ENCODE data around the gene KCNQ5. TPM values are rescaled to one million over a fixed set of nuclear protein-coding genes. Genes with fewer than 3 reads are reported as not detected.

The KCNQ5 gene
- total and polyA plus RNA-seq, 10 of the 15 experiments (the other 5 are each of a cell fraction or from before 2014, with no cell fraction given): 0.60 to 16.2 (median 3.2) TPM

DNA sequence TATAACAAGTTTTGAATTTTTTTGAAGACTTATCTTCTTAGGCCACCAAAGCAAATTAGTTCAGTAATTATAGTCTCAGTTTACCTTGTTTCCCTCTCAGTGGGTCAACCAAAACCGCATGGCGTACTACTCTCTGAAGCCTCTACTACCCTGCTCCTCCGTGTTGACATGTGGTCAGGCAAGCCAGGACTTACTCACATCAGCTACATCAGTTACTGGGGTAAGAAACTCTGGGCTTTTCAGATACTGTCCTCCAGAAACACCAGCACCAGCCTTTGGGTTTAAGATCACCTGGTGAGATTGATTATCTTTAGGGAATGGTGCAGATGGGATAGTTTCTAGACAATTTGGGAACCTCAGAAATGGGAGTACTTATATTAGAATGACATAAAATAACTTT is 55.1 kb downstream of the KCNQ5 start:
- no peak for DNase-seq (ENCODE audit: low read depth, low spot score)
- H4K20me1 ChIP-seq (ENCODE audit: control insufficient read depth, insufficient read depth): no peaks in the 10 kb centered on the region
- TF ChIP-seq MTA3 (IDR thresholded peaks at IDR 0.05; ENCODE audit: borderline replicate concordance, low read length) (no peak), TARDBP (IDR thresholded peaks at IDR 0.05; ENCODE audit: borderline replicate concordance) (no peak), EZH2 (IDR thresholded peaks at IDR 0.05; ENCODE audit: borderline replicate concordance, control insufficient read depth, low read depth, low read length) (no peak), GABPA (IDR thresholded peaks at IDR 0.05; ENCODE audit: low read depth) (no peak), ZSCAN29 (IDR thresholded peaks at IDR 0.05) (no peak), ESRRA (IDR thresholded peaks at IDR 0.05; ENCODE audit: low read length) (no peak), JUNB (IDR thresholded peaks at IDR 0.05) (no peak), KDM1A (IDR thresholded peaks at IDR 0.05; ENCODE audit: borderline replicate concordance) (no peak), TCF12 (IDR thresholded peaks at IDR 0.05; ENCODE audit: low read depth, low read length) (no peak)
- TF ChIP-seq, protein P1, sequence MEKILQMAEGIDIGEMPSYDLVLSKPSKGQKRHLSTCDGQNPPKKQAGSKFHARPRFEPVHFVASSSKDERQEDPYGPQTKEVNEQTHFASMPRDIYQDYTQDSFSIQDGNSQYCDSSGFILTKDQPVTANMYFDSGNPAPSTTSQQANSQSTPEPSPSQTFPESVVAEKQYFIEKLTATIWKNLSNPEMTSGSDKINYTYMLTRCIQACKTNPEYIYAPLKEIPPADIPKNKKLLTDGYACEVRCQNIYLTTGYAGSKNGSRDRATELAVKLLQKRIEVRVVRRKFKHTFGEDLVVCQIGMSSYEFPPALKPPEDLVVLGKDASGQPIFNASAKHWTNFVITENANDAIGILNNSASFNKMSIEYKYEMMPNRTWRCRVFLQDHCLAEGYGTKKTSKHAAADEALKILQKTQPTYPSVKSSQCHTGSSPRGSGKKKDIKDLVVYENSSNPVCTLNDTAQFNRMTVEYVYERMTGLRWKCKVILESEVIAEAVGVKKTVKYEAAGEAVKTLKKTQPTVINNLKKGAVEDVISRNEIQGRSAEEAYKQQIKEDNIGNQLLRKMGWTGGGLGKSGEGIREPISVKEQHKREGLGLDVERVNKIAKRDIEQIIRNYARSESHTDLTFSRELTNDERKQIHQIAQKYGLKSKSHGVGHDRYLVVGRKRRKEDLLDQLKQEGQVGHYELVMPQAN (conservative IDR thresholded peaks at IDR 0.05): no peak
- CTCF ChIA-PET: interaction anchor here (1.5 kb wide), 1 partner anchor 56 kb away, joined by 6 read pairs; no protein-coding TSS in a partner anchor
- ATAC-seq: no peak
- in situ Hi-C loops (cut with MboI) (no loop called here), intact Hi-C loops (cut with micrococcal nuclease; ENCODE audit: unreplicated experiment) (no loop called here)
- H3K27ac ChIP-seq (ENCODE audit: control insufficient read depth, insufficient read depth): no peak overlapping the region
- no peak for FAIRE-seq
- POLR2A ChIA-PET: no interaction called here
- no peak overlapping the region for H2AFZ ChIP-seq (ENCODE audit: control insufficient read depth, low read depth, low read length)
- H3K36me3 ChIP-seq (ENCODE audit: control insufficient read depth in 2 of 2, insufficient read depth in 2 of 2, low read length in 1 of 2): no peaks in the 10 kb centered on the region; a peak in 2 of 4 replicates
- H3K79me2 ChIP-seq (ENCODE audit: control insufficient read depth, insufficient read depth, low read length): peaks cover 2% of the 10 kb centered on the region
- SMC1A ChIA-PET (ENCODE audit: uncharacterized antibody, unreplicated experiment): interaction anchor here (0.9 to 1.8 kb wide), 4 partner anchors 12 to 60 kb away, joined by 3 to 8 read pairs (median 4); no protein-coding TSS in a partner anchor
- no peak overlapping the region for H3K4me2 ChIP-seq (ENCODE audit: control insufficient read depth, insufficient read depth)
- RAD21 ChIA-PET (ENCODE audit: unreplicated experiment): no interaction called here
- no peaks in the 10 kb centered on the region for H3K27me3 ChIP-seq (replicated peaks in 1 of 2; ENCODE audit: control insufficient read depth in 2 of 2, insufficient read depth in 2 of 2, low read length in 1 of 2)
- BruUV-seq (replicated peaks): no TSS peak
- no peak overlapping the region for H3K9ac ChIP-seq (ENCODE audit: control insufficient read depth, insufficient read depth, low read length)
- no peaks in the 10 kb centered on the region for H3K9me3 ChIP-seq (replicated peaks; ENCODE audit: control insufficient read depth, insufficient read depth, low read length)
- 93% methylated on average over 3 of the region's 3 CpGs for WGBS (ENCODE audit: insufficient coverage, insufficient replicate concordance, low lambda C conversion rate, missing lambda C conversion rate)
- H3K4me3 ChIP-seq: no peak overlapping the region
- no peaks in the 10 kb centered on the region for H3K4me1 ChIP-seq (ENCODE audit: control insufficient read depth, insufficient read depth, low read length)

Data from GM12878 (cell line).